ENCODE results near the gene FAM171A1.

DNA sequence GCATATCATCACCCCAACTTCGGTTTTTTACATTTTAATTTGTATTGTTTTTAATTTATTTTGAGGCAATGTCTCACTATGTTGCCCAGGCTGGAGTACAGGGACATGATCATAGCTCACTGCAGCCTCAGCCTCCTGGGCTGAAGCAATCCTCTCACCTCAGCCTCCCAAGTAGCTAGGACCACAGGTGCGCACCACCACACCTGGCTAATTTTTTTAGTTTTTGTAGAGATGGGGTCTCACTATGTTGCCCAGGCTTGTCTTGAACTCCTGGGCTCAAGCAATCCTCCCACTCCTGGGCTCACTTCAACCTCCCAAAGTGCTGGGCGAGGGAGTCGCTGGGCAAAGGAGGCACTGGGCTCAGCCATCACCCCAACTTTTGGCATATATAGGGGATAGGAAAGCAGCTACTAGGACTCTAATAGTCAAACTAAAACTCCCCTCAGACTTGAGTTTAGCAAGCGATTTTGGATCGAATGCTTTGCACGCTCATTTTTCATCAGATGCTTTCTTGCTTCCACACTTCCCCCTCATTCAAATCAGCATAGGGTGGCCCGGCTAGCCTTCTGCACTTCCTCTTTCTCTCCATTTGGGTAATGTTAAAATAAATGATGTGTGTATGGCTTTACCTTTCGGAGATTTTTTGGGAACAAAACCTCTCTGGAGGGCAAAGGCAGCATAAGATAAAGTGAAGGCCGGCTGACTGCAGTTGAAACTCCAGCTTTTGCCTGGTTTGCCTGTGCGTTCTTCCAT is 181.8 kb downstream of the FAM171A1 start:
- TF ChIP-seq CTCF (conservative IDR thresholded peaks at IDR 0.05 in 1 of 2, IDR thresholded peaks at IDR 0.05 in 1 of 2; ENCODE audit: extremely low read depth in 1 of 2, insufficient read depth in 1 of 2, low read depth in 1 of 2, low read length in 2 of 2) (no peak), EZH2 (IDR thresholded peaks at IDR 0.05; ENCODE audit: borderline replicate concordance, low read length) (no peak)
